ENCODE results near the gene C2orf92. TPM values are rescaled to one million over a fixed set of nuclear protein-coding genes. Genes with fewer than 3 reads are reported as not detected.

The C2orf92 gene
- polyA plus RNA-seq, 3 donors, result 7.9 TPM; not detected in 2

GRCh38 chr2:97724501-97724900 is 55.0 kb downstream of the C2orf92 start:
- no peak overlapping the region for H3K4me3 ChIP-seq (replicated peaks in 1 of 3; ENCODE audit: low read depth in 2 of 3, low read length in 3 of 3)

GRCh38 chr2:97724946-97725688 is 55.6 kb downstream of the C2orf92 start:
- no peak for DNase-seq
- peaks cover 1 to 12% (median 5%) of the 10 kb centered on the region in 3 donors for H3K27me3 Mint-ChIP-seq (ENCODE audit: low read depth in 3 of 3)
- no peak overlapping the region for H3K27ac Mint-ChIP-seq
- intact Hi-C loops (cut with micrococcal nuclease), result no loop called here
- H3K4me1 ChIP-seq (ENCODE audit: control insufficient read depth in 1 of 2, insufficient read depth in 2 of 2, low read length in 2 of 2), result no peaks in the 10 kb centered on the region
- no peak overlapping the region for H3K4me3 Mint-ChIP-seq
- no peak overlapping the region for H2AFZ ChIP-seq (ENCODE audit: insufficient read depth, low read depth, low read length, poor library complexity, severe bottlenecking)
- WGBS (ENCODE audit: insufficient coverage), result 97% methylated on average over 18 of the region's 31 CpGs
- H3K9me3 ChIP-seq (replicated peaks in 1 of 2; ENCODE audit: control insufficient read depth in 1 of 2, insufficient read depth in 1 of 2, low read length in 2 of 2), result peaks cover 0 to 12% of the 10 kb centered on the region in 2 donors
- TF ChIP-seq CTCF (IDR thresholded peaks at IDR 0.05), result no peak
- no peak overlapping the region for H3K9ac ChIP-seq (ENCODE audit: insufficient read depth, low read length, poor library complexity, severe bottlenecking)
- H3K79me2 ChIP-seq (ENCODE audit: insufficient read depth, low read length), result no peaks in the 10 kb centered on the region
- H3K4me3 ChIP-seq (replicated peaks in 1 of 3; ENCODE audit: low read depth in 2 of 3, low read length in 3 of 3), result no peak overlapping the region
- no peak overlapping the region for H3K27ac ChIP-seq (ENCODE audit: low read depth in 1 of 2, low read length in 2 of 2)
- H4K20me1 ChIP-seq (ENCODE audit: insufficient read depth, low read length), result no peaks in the 10 kb centered on the region
- H3K4me1 Mint-ChIP-seq, result no peaks in the 10 kb centered on the region
- H3K36me3 ChIP-seq (replicated peaks in 1 of 2; ENCODE audit: control insufficient read depth in 1 of 2, insufficient read depth in 2 of 2, low read length in 2 of 2), result no peaks in the 10 kb centered on the region
- no peaks in the 10 kb centered on the region for H3K36me3 Mint-ChIP-seq
- H3K9me3 Mint-ChIP-seq, result peaks cover 8 to 13% (median 10%) of the 10 kb centered on the region in 7 donors
- no peak overlapping the region for H3K4me2 ChIP-seq (replicated peaks; ENCODE audit: extremely low read depth, low read length, poor library complexity, severe bottlenecking)
- no peaks in the 10 kb centered on the region for H3K27me3 ChIP-seq (ENCODE audit: control insufficient read depth in 2 of 2, insufficient read depth in 2 of 2, low read length in 2 of 2)

More at GRCh38 chr2:97724501-97724900, 55.0 kb downstream of the C2orf92 start:
- H3K4me1 Mint-ChIP-seq, result no peaks in the 10 kb centered on the region
- H3K4me2 ChIP-seq (replicated peaks; ENCODE audit: extremely low read depth, low read length, poor library complexity, severe bottlenecking), result no peak overlapping the region
- H3K27ac ChIP-seq (ENCODE audit: low read depth in 1 of 2, low read length in 2 of 2), result no peak overlapping the region
- H3K27me3 ChIP-seq (ENCODE audit: control insufficient read depth in 2 of 2, insufficient read depth in 2 of 2, low read length in 2 of 2), result no peaks in the 10 kb centered on the region
- no peak overlapping the region for H3K27ac Mint-ChIP-seq
- no peaks in the 10 kb centered on the region for H4K20me1 ChIP-seq (ENCODE audit: insufficient read depth, low read length)
- peaks cover 0 to 8% of the 10 kb centered on the region in 2 donors for H3K9me3 ChIP-seq (replicated peaks in 1 of 2; ENCODE audit: control insufficient read depth in 1 of 2, insufficient read depth in 1 of 2, low read length in 2 of 2)
- H3K27me3 Mint-ChIP-seq (ENCODE audit: low read depth in 3 of 3), result peaks cover 1 to 12% (median 7%) of the 10 kb centered on the region in 3 donors
- H3K36me3 Mint-ChIP-seq, result no peaks in the 10 kb centered on the region
- no peak for TF ChIP-seq CTCF (IDR thresholded peaks at IDR 0.05)
- no peaks in the 10 kb centered on the region for H3K36me3 ChIP-seq (replicated peaks in 1 of 2; ENCODE audit: control insufficient read depth in 1 of 2, insufficient read depth in 2 of 2, low read length in 2 of 2)
- 83% methylated on average over 10 of the region's 17 CpGs for WGBS (ENCODE audit: insufficient coverage)
- no peak for DNase-seq
- intact Hi-C loops (cut with micrococcal nuclease), result no loop called here
- H3K9me3 Mint-ChIP-seq, result peaks cover 4 to 11% (median 8%) of the 10 kb centered on the region in 7 donors
- H3K4me1 ChIP-seq (ENCODE audit: control insufficient read depth in 1 of 2, insufficient read depth in 2 of 2, low read length in 2 of 2), result no peaks in the 10 kb centered on the region
- H3K79me2 ChIP-seq (ENCODE audit: insufficient read depth, low read length), result no peaks in the 10 kb centered on the region
- no peak overlapping the region for H2AFZ ChIP-seq (ENCODE audit: insufficient read depth, low read depth, low read length, poor library complexity, severe bottlenecking)
- H3K9ac ChIP-seq (ENCODE audit: insufficient read depth, low read length, poor library complexity, severe bottlenecking), result no peak overlapping the region
- H3K4me3 Mint-ChIP-seq, result no peak overlapping the region
